ENCODE measurements around the gene MAL.
"Not testable (repeated sequence)": the region's sequence is repeated elsewhere in the genome, so short reads cannot be mapped to it uniquely, and the experiment has no call there.

The MAL gene

DNA sequence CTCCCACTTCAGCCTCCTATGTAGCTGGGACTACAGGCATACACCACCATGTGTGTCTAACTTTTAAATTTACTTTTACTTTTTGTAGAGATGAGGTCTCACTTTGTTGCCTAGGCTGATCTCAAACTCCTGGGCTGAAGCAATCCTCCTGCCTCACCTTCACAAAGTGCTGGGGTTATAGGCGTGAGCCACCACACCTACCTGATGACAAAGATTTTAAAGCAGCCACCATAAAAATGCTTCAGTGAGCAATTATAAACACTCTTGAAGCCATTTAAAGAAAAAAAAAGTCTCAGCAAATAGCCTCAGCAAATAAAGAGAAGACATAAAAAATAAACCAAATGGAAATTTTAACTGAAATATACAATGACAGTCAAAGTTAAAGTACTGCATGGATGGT, 60.5 kb downstream of the MAL start:
- no peak for DNase-seq (ENCODE audit: low read depth)
- TF ChIP-seq, protein P1, sequence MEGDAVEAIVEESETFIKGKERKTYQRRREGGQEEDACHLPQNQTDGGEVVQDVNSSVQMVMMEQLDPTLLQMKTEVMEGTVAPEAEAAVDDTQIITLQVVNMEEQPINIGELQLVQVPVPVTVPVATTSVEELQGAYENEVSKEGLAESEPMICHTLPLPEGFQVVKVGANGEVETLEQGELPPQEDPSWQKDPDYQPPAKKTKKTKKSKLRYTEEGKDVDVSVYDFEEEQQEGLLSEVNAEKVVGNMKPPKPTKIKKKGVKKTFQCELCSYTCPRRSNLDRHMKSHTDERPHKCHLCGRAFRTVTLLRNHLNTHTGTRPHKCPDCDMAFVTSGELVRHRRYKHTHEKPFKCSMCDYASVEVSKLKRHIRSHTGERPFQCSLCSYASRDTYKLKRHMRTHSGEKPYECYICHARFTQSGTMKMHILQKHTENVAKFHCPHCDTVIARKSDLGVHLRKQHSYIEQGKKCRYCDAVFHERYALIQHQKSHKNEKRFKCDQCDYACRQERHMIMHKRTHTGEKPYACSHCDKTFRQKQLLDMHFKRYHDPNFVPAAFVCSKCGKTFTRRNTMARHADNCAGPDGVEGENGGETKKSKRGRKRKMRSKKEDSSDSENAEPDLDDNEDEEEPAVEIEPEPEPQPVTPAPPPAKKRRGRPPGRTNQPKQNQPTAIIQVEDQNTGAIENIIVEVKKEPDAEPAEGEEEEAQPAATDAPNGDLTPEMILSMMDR (conservative IDR thresholded peaks at IDR 0.05; ENCODE audit: low read length): no peak
- H3K4me3 ChIP-seq (ENCODE audit: low read length): no peak overlapping the region

DNA sequence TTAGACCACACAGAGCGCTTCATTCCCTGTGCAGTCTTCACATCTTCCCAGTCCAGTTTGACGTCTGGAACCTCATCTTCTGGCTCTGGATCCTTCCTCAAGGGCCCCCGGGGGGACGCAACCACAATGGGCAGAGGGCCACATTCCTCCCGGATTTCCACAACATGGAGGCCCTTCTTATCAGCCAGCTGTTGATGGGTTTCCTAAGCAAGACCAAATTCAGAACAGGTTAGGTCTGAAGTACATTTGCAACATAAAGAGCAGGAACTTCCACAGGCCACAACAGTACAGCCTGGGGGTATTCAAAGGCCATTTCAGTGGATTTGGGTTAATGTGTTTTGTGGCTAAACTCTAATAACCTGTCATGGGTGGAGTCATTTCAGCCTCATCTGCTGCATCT, 61.9 kb downstream of the MAL start:
- TF ChIP-seq, protein P1 (conservative IDR thresholded peaks at IDR 0.05; ENCODE audit: low read length): no peak
- H3K4me3 ChIP-seq (ENCODE audit: low read length): no peak overlapping the region
- DNase-seq (ENCODE audit: low read depth): no peak

DNA sequence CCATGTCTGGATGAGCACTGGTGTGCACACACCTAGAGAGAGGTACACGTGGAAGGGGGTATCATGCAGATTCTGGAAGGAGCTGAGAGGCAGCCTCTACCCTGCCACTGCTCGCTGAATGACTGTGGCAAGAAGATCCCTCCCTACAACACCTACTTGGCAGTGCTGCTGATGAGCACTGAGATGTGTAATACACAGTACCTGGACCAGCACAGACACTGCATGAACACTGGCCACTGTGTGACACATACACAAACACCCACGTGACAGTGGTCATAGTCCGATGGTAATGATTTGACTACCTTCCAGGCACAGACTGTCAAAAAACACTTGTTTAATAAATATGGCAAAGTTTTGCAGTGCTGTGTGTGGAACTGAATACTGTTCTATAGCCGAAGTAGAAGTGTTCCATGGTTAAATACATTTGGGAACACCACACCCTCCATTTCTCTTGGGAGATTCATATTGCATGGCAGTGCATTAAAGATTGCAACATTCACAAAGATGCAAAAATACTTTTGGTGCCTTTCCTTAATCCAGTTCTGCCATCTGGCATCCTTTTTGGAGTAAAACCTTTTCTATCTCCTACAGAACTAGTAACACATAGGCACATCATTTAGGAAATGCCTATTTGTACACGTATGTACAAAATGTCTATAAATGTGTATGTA, 66.5 kb downstream of the MAL start:
- TF ChIP-seq, protein P1 (conservative IDR thresholded peaks at IDR 0.05; ENCODE audit: low read length): no peak
- DNase-seq (ENCODE audit: low read depth): no peak
- H3K4me3 ChIP-seq (ENCODE audit: low read length): no peak overlapping the region

DNA sequence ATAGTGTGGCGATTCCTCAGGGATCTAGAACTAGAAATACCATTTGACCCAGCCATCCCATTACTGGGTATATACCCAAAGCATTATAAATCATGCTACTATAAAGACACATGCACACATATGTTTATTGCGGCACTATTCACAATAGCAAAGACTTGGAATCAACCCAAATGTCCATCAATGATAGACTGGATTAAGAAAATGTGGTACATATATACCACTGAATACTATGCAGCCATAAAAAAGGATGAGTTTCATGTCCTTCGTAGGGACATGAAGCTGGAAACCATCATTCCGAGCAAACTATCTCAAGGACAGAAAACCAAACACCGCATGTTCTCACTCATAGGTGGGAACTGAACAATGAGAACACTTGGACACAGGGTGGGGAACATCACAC, 72.8 kb downstream of the MAL start:
- H3K4me3 ChIP-seq (ENCODE audit: low read length); DNase-seq (ENCODE audit: low read depth): not testable (repeated sequence)

DNA sequence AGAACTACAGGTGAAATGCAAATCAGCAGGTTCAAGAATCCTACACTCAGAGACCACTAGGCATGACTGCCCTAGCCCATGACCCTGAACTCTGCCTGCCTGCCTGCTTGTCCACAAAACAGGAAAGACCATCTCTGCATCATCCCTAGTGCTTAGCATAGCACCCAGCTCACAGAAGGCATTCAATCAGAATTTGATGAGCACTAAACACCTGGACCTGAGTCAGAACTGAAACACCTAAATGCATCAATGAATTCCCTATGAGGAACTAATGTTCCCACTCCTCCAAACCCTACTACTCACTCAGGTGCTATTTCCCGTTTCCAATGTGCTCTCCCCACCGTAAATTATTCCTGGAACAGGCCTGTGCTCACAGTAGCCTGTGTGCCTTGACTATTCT, 74.4 kb downstream of the MAL start:
- TF ChIP-seq, protein P1 (conservative IDR thresholded peaks at IDR 0.05; ENCODE audit: low read length): no peak
- no peak overlapping the region for H3K4me3 ChIP-seq (ENCODE audit: low read length)
- DNase-seq (ENCODE audit: low read depth): no peak
